IMR-90 (cell line): ENCODE data around the gene MLYCD.

ENCODE experiments used
- BHLHE40 ChIP-seq: fragments of 150-350 bp; IDR thresholded peaks from 2 replicates; pipeline ENCODE4 v1.6.1; 2016; ENCODE audit warnings: mild to moderate bottlenecking, low read depth, low read length
- ELK1 ChIP-seq: fragments of 150-350 bp; IDR thresholded peaks from 2 replicates; pipeline ENCODE4 v1.6.1; 2016; ENCODE audit warnings: low read depth, mild to moderate bottlenecking, low read length, moderate library complexity, borderline replicate concordance
- FOS ChIP-seq: fragments of 150-350 bp; IDR thresholded peaks from 2 replicates; pipeline ENCODE4 v1.6.1; 2016; ENCODE audit warnings: low read depth, low read length
- POLR2A ChIP-seq: IDR thresholded peaks from 2 replicates; pipeline ENCODE4 v1.6.1; 2012; ENCODE audit warnings: mild to moderate bottlenecking, low read depth, low read length
- RAD21 ChIP-seq: IDR thresholded peaks from 2 replicates; pipeline ENCODE4 v1.6.1; 2012; ENCODE audit warnings: low read length, improper control_type of control experiment
- TF ChIP-seq, protein P1 (sequence below): conservative IDR thresholded peaks from 2 replicates; pipeline ENCODE4 v1.5.1; 2012; ENCODE audit warnings: mild to moderate bottlenecking, low read depth, low read length, improper control_type of control experiment

DNA sequence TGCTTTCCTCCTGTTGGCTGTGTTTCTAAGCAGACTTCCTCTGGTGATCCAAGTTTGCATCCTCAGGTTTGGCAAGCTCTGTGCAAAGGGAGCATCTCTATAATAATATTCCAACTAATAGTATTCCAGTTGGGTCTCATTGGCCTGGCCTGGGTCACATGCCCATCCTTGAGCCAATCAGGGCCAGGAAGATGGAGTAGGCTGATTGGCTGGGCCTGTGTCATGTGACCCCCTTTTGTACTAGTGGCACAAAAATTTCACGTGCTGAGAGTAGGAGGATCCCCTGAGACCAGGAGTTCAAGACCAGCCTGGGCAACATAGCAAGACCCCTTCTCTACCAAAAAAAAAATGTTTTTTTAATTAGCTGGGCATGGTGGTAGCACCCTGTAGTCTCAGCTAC, 35.2 kb upstream of the MLYCD start:
- TF ChIP-seq, protein P1, sequence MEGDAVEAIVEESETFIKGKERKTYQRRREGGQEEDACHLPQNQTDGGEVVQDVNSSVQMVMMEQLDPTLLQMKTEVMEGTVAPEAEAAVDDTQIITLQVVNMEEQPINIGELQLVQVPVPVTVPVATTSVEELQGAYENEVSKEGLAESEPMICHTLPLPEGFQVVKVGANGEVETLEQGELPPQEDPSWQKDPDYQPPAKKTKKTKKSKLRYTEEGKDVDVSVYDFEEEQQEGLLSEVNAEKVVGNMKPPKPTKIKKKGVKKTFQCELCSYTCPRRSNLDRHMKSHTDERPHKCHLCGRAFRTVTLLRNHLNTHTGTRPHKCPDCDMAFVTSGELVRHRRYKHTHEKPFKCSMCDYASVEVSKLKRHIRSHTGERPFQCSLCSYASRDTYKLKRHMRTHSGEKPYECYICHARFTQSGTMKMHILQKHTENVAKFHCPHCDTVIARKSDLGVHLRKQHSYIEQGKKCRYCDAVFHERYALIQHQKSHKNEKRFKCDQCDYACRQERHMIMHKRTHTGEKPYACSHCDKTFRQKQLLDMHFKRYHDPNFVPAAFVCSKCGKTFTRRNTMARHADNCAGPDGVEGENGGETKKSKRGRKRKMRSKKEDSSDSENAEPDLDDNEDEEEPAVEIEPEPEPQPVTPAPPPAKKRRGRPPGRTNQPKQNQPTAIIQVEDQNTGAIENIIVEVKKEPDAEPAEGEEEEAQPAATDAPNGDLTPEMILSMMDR, result no peak
- no peak for TF ChIP-seq RAD21
- no peak for TF ChIP-seq POLR2A
- TF ChIP-seq FOS, result no peak
- TF ChIP-seq BHLHE40, result no peak
- no peak for TF ChIP-seq ELK1
